ENCODE measurements around the gene VWA3B.

VWA3B gene

DNA sequence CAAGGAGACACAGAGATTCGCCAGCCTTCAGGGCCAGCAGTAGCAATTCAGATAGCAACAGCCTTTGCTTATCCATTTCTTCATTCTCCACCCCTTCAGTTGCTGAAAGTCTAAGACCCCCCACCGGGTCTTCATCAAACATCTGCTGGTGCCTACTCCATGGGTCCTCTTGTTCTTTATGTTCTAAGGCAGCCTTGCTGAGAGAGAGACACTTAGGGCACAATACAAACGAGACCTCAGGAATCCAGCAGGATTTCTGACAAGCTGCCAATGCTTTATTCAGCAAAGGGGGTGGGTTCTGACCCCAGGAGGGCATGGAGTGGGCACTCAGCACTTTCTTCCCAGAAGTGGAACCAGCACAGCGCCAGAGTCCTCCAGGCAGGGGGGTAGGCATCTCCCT lies 223.0 kb downstream of the VWA3B start:
- no peak overlapping the region for H3K27ac ChIP-seq
- no peak for DNase-seq

DNA sequence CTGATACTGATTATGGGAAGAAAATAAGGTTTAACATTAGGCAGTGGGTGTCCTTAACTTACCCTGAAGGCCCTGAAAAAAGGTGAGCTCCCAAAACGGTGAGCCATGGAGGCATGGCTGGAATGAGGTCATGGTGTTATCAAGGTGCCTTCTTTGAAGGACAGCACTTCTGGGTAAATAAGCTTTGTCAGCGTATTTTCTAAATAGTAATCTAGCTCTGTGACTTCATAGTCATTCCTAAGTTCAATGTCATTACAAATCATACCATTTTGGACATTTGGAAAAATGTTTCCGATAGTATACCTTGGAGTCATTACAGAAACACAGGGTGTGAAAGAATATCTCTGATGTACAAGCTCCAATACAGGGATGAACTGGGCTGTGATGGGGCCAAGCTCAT lies 224.1 kb downstream of the VWA3B start:
- Histone ChIP-seq H3K4me3 (no peak overlapping the region), H3K9me3 (no peaks in the 10 kb centered on the region), H3K27ac (no peak overlapping the region), H3K4me1 (no peaks in the 10 kb centered on the region), H3K36me3 (no peaks in the 10 kb centered on the region), H3K27me3 (peaks cover 0 to 18% of the 10 kb centered on the region in 2 donors)
- TF ChIP-seq, protein P1, sequence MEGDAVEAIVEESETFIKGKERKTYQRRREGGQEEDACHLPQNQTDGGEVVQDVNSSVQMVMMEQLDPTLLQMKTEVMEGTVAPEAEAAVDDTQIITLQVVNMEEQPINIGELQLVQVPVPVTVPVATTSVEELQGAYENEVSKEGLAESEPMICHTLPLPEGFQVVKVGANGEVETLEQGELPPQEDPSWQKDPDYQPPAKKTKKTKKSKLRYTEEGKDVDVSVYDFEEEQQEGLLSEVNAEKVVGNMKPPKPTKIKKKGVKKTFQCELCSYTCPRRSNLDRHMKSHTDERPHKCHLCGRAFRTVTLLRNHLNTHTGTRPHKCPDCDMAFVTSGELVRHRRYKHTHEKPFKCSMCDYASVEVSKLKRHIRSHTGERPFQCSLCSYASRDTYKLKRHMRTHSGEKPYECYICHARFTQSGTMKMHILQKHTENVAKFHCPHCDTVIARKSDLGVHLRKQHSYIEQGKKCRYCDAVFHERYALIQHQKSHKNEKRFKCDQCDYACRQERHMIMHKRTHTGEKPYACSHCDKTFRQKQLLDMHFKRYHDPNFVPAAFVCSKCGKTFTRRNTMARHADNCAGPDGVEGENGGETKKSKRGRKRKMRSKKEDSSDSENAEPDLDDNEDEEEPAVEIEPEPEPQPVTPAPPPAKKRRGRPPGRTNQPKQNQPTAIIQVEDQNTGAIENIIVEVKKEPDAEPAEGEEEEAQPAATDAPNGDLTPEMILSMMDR (IDR thresholded peaks at IDR 0.05), result no peak
- intact Hi-C loops (cut with DNase I; ENCODE audit: low total_unique reads), result no loop called here
- DNase-seq, result no peak

More for the DNA sequence above, 223.0 kb downstream of the VWA3B start:
- Histone ChIP-seq H3K36me3 (no peaks in the 10 kb centered on the region), H3K27me3 (peaks cover 0 to 20% of the 10 kb centered on the region in 2 donors), H3K4me1 (no peaks in the 10 kb centered on the region), H3K4me3 (no peak overlapping the region), H3K9me3 (no peaks in the 10 kb centered on the region)
- TF ChIP-seq, protein P1 (IDR thresholded peaks at IDR 0.05), result no peak
- intact Hi-C loops (cut with DNase I; ENCODE audit: low total_unique reads), result no loop called here

DNA sequence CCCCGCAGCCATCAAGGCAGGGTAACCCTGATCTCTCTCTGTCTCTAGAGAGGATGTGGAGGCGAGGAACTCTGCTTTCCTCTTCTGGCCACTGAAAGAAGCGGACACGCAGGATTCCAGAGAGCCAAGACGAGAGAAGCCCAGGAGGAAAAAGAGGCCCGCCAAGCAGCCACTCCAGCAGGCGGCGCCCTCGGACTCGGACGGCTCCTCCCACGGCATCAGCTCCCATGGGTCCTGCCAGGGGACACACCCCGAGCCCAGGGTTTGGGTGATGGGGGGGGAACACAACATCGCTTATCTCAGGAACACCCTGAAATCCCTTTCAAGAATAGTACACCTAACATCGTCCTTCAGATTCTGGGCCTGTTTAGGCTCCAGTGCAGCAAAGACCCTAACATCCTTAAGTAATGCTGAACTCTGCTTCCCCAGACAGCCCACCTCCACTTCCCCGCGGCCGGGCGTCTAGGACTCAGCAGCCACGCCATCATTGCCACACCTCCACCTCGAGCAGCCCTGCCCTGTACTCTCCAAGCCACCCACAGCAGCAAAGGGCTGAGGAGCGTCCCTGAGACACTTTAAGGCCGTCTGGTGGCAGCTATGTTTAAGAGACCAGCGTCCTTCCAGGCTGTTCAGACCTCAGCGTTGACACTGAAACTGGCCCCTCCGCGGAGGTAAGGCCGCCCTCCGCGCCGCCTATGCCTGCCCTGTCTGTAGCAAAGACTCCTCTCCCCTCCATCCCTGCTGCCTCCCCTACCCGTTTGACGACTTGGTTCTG lies 225.0 kb downstream of the VWA3B start:
- Histone ChIP-seq H3K27me3 (peaks cover 0 to 18% of the 10 kb centered on the region in 2 donors), H3K36me3 (no peaks in the 10 kb centered on the region), H3K27ac (no peak overlapping the region), H3K4me3 (no peak overlapping the region), H3K9me3 (no peaks in the 10 kb centered on the region), H3K4me1 (no peaks in the 10 kb centered on the region)
- TF ChIP-seq, protein P1 (IDR thresholded peaks at IDR 0.05), result no peak
- no peak for DNase-seq
- intact Hi-C loops (cut with DNase I; ENCODE audit: low total_unique reads), result no loop called here

DNA sequence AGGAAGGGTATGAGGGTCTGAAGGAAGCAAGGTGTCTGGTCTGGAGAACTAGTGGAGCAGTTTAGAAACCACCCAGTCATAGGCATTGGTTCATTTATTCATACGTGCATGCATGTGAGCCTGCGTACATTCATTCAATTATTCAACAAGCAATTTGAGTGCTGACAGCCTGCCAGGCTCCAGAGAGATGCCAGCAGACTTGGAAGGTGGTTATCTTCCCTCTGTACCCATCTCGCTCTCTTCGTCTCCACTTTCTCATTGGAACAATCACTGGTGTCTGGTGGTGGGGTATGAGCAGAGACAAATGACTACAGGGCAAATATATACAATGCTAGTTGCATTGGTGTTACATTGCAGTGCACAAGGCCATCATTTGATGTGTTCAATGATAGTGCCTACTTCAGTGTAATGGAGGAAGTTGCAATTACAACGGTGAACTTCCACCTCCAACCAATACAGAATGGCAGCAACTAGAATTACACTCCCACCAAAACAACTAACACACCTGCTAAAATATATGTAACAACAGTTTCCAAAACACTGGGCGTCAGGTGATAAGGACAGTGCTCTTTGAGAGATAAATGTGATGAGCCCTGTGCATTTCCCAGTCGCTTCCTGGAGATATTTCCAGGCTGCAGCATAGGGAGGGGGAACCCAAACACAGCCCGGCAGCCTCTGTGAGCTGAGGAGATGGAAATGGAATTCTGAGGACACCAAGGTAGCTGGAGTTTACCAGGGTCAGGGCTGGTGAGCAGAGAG lies 226.7 kb downstream of the VWA3B start:
- intact Hi-C loops (cut with DNase I; ENCODE audit: low total_unique reads), result no loop called here
- Histone ChIP-seq H3K27me3 (peaks cover 0 to 7% of the 10 kb centered on the region in 2 donors), H3K4me3 (no peak overlapping the region), H3K36me3 (no peaks in the 10 kb centered on the region), H3K9me3 (no peaks in the 10 kb centered on the region), H3K27ac (no peak overlapping the region), H3K4me1 (no peaks in the 10 kb centered on the region)
- TF ChIP-seq, protein P1 (IDR thresholded peaks at IDR 0.05), result no peak
- no peak for DNase-seq

DNA sequence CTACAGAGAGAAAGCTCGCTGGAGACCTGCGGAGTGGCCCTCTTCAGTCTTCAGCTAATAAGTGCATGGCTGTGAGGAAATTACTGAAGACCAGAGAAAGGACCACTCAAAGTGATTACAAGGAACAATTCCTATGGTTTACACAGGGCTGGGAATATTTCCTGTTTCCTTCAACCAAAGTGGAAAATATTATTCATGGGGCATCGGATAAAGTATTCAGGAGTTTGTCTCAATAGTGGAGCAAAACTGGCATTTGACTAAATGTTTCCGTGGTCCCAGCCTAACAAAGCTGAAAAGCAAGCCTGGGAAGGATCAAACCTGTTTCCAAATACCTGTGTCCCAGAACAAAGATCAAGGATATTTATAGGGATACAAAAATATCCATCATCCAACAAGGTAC lies 227.3 kb downstream of the VWA3B start:
- no peak overlapping the region for H3K4me3 ChIP-seq
- peaks cover 0 to 7% of the 10 kb centered on the region in 2 donors for H3K27me3 ChIP-seq
- H3K36me3 ChIP-seq, result no peaks in the 10 kb centered on the region
- TF ChIP-seq, protein P1 (IDR thresholded peaks at IDR 0.05), result no peak
- no peaks in the 10 kb centered on the region for H3K4me1 ChIP-seq
- intact Hi-C loops (cut with DNase I; ENCODE audit: low total_unique reads), result no loop called here
- H3K9me3 ChIP-seq, result no peaks in the 10 kb centered on the region
- H3K27ac ChIP-seq, result no peak overlapping the region
- DNase-seq, result no peak

All from tibial artery (tissue), 4 donors.